Small intestine (tissue), 7 donors: ENCODE data around the gene PHYHIPL. TPM values are rescaled to one million over a fixed set of nuclear protein-coding genes. Genes with fewer than 3 reads are reported as not detected.

Experiments used
- DNase-seq, 2 donors: peaks; one replicate each; pipeline versions ENCODE4 v3.0.0 to v3.0.0-alpha.2; 2013
- FAIRE-seq: peaks from 2 replicates; lab custom pipeline; 2012; peaks lifted over from hg19 to GRCh38; lab: Jason Lieb, UNC
- H3K27ac ChIP-seq, 3 donors: one replicate each; pipeline ENCODE4 v1.5.1; 2013; ENCODE audit warnings: low read length in 2 of 3, mild to moderate bottlenecking in 2 of 3, control low read depth in 1 of 3, inconsistent platforms in 1 of 3, low read depth in 1 of 3, moderate library complexity in 1 of 3
- H3K27me3 ChIP-seq, 3 donors: one replicate each; pipeline ENCODE4 v1.6.1; 2013; ENCODE audit warnings: low read length in 3 of 3, inconsistent platforms in 1 of 3; ENCODE audit not compliant: control insufficient read depth in 3 of 3, insufficient read depth in 3 of 3
- H3K36me3 ChIP-seq, 3 donors: one replicate each; pipeline ENCODE4 v1.6.1; 2013; ENCODE audit warnings: low read length in 3 of 3, inconsistent platforms in 1 of 3, low read depth in 1 of 3, mild to moderate bottlenecking in 1 of 3, moderate library complexity in 1 of 3; ENCODE audit not compliant: control insufficient read depth in 3 of 3, insufficient read depth in 2 of 3
- H3K4me1 ChIP-seq, 3 donors: one replicate each; pipeline ENCODE4 v1.6.1; 2013; ENCODE audit warnings: low read length in 2 of 3, inconsistent platforms in 1 of 3, low read depth in 1 of 3, mild to moderate bottlenecking in 1 of 3, moderate library complexity in 1 of 3; ENCODE audit not compliant: control insufficient read depth in 3 of 3, insufficient read depth in 2 of 3
- H3K4me3 ChIP-seq, 3 donors: one replicate each; pipeline ENCODE4 v1.5.1; 2013; ENCODE audit warnings: low read length in 3 of 3, control low read depth in 1 of 3, inconsistent platforms in 1 of 3, low read depth in 1 of 3, mild to moderate bottlenecking in 1 of 3, moderate library complexity in 1 of 3
- H3K9me3 ChIP-seq, 2 donors: one replicate each; pipeline ENCODE4 v1.6.1; 2013; ENCODE audit warnings: low read depth in 1 of 2, low read length in 1 of 2; ENCODE audit not compliant: control insufficient read depth in 2 of 2, insufficient read depth in 1 of 2
- WGBS, 3 donors: extraction: QIAGEN DNeasy Blood & Tissue Kit; methylation state at CpG; one replicate each; pipeline ENCODE4 v1.1.7; 2013; 5-methylcytosine and 5-hydroxymethylcytosine counted together
- polyA plus RNA-seq, 4 donors: library from polyadenylated mRNA; stranded (reverse) in 3 of 4; unstranded in 1 of 4; fragments of 200-250 nt in 3 of 4; fragments of 120-200 nt in 1 of 4; gene quantifications; one replicate each; pipeline versions ENCODE4 v1.2.1 to v1.2.3, GENCODE V29; 2013
- donor health status: healthy with polysubstance abuse.
- donor health status: control.
- donor health status: control.
- donor health status: Bipolar disorder and iron deficiency.
- donor health status: healthy.

The PHYHIPL gene
- polyA plus RNA-seq, 4 donors = 7.0 to 19.7 (median 15.1) TPM

GRCh38 chr10:59135275-59135674, 41.2 kb upstream of the PHYHIPL start:
- no peak for FAIRE-seq
- peak; percentile 22 to 74 for DNase-seq
- WGBS, 3 donors = 41 to 58% (median 47%) methylated on average over 3 of the region's 3 CpGs
- Histone ChIP-seq H3K4me3 (no peak overlapping the region), H3K27me3 (no peaks in the 10 kb centered on the region), H3K27ac (no peak overlapping the region), H3K36me3 (no peaks in the 10 kb centered on the region), H3K9me3 (no peaks in the 10 kb centered on the region), H3K4me1 (peaks cover 0 to 3% (median 0%) of the 10 kb centered on the region in 3 donors)

DNA sequence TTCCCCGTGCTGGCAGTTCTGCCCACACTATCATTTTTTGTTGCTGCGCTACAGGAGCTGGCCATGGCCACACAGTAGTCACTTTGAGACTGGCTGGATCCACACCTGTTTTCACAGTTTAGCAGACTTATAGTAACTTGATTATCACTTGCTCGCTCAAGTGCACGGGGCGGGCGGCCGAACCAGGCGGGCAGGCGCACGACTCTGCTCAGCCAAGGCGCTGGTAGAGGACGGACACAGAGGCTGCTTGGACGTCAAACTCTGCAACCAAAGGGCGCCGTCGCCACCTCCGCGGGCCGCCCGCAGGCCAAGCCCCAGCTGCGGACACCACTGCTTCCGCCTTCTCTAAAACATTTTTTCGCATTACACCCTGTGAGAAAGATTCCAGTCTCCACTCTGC, 38.4 kb upstream of the PHYHIPL start:
- H3K27ac ChIP-seq = no peak overlapping the region
- WGBS, 3 donors = 92 to 97% (median 94%) methylated on average over 23 of the region's 23 CpGs

GRCh38 chr10:59143544-59143943, 32.9 kb upstream of the PHYHIPL start:
- no peak for DNase-seq
- no peak for FAIRE-seq
- Histone ChIP-seq H3K27me3 (no peaks in the 10 kb centered on the region), H3K27ac (no peak overlapping the region), H3K4me1 (peaks cover 0 to 4% (median 0%) of the 10 kb centered on the region in 3 donors), H3K4me3 (no peak overlapping the region), H3K9me3 (no peaks in the 10 kb centered on the region), H3K36me3 (no peaks in the 10 kb centered on the region)
- WGBS, 3 donors = 68 to 93% (median 73%) methylated on average over 1 of the region's 1 CpG

More for the DNA sequence above, 38.4 kb upstream of the PHYHIPL start:
- H3K9me3 ChIP-seq = no peaks in the 10 kb centered on the region
- H3K27me3 ChIP-seq = no peaks in the 10 kb centered on the region
- no peak overlapping the region for H3K4me3 ChIP-seq
- FAIRE-seq (no peak), DNase-seq (no peak)
- peaks cover 0 to 3% (median 0%) of the 10 kb centered on the region in 3 donors for H3K4me1 ChIP-seq
- no peaks in the 10 kb centered on the region for H3K36me3 ChIP-seq

GRCh38 chr10:59148701-59149100, 27.7 kb upstream of the PHYHIPL start:
- 8 to 41% (median 21%) methylated on average over 2 of the region's 2 CpGs for WGBS, 3 donors
- no peaks in the 10 kb centered on the region for H3K36me3 ChIP-seq
- no peak overlapping the region for H3K27ac ChIP-seq
- H3K4me3 ChIP-seq = no peak overlapping the region
- FAIRE-seq = peak; percentile 62
- peaks cover 0 to 5% (median 0%) of the 10 kb centered on the region in 3 donors for H3K4me1 ChIP-seq
- H3K27me3 ChIP-seq = no peaks in the 10 kb centered on the region
- peak; percentile 75 to 94 for DNase-seq
- no peaks in the 10 kb centered on the region for H3K9me3 ChIP-seq

DNA sequence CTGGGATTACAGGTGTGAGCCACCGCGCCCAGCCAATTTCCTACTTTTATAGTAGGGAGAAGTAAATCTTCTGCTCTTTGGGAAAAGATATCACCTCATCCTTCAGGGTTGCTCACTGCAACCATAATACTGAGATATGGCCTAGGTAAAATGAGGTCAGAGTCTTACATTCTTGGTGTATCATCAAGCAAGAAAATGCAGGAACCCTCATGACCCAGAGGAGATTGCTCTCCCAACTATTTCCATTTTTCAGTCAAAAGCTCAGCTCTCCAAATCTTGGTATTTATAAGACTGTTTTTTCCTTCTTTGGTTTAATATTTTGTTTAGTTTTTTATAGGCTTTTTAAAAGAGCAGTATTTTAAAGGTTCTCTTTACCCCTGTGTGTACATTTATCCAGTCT, 20.9 kb upstream of the PHYHIPL start:
- H3K9me3 ChIP-seq = no peaks in the 10 kb centered on the region
- H3K4me3 ChIP-seq = no peak overlapping the region
- no peaks in the 10 kb centered on the region for H3K4me1 ChIP-seq
- WGBS, 3 donors = 98 to 100% (median 100%) methylated on average over 2 of the region's 2 CpGs
- FAIRE-seq (no peak), DNase-seq (no peak)
- no peaks in the 10 kb centered on the region for H3K27me3 ChIP-seq
- no peak overlapping the region for H3K27ac ChIP-seq
- H3K36me3 ChIP-seq = no peaks in the 10 kb centered on the region

DNA sequence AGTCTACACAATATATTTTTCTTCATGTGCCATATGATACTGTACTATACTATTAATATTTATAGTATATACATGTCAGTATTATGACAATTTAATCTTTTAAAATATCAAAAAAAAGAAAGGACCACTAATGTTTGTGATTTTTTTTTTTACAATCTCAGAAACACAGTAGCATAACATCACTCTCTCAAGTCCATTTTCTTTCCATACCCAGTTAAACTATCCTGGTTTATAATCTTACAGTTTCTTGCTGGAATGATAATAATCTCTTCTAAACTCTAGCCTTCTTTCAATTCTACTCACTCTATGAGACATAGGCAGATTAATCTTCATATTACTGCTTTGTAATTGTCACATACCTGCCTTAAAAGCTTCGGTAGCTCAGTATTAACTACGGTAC, 8.9 kb upstream of the PHYHIPL start:
- H3K27me3 ChIP-seq = no peaks in the 10 kb centered on the region
- no peak overlapping the region for H3K27ac ChIP-seq
- FAIRE-seq (no peak), DNase-seq (no peak)
- H3K4me1 ChIP-seq = no peaks in the 10 kb centered on the region
- WGBS, 3 donors = 92 to 100% (median 96%) methylated on average over 2 of the region's 2 CpGs
- H3K9me3 ChIP-seq = no peaks in the 10 kb centered on the region
- no peaks in the 10 kb centered on the region for H3K36me3 ChIP-seq
- no peak overlapping the region for H3K4me3 ChIP-seq

- DNase-seq (no peak), FAIRE-seq (no peak)
- Histone ChIP-seq H3K4me3 (no peak overlapping the region), H3K4me1 (peaks cover 0 to 4% (median 4%) of the 10 kb centered on the region in 3 donors), H3K36me3 (no peaks in the 10 kb centered on the region), H3K9me3 (no peaks in the 10 kb centered on the region), H3K27ac (no peak overlapping the region), H3K27me3 (peaks cover 0 to 10% (median 3%) of the 10 kb centered on the region in 3 donors)
- 84 to 87% (median 84%) methylated on average over 5 of the region's 5 CpGs for WGBS, 3 donors
These were observed 3.9 kb upstream of the PHYHIPL start for GRCh38 chr10:59172567-59172966.

DNA sequence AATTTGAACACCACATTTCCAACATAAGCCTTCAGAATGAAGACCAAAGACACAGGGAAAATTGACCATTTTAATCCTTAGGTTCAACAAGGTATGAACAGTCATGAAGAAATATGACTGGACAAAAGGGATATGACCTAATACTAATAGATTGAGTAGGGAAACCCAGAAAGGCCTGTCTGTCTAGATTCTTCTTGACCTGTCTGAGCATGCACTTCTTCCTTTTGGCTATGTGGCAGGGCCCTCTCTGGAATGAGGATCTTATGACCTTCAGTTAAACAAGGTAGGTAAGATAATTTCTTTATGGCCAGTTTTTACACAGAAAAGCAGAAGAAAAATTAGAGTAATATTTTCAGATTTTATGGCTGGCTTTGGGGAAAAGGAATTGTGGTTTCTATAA, 3.0 kb upstream of the PHYHIPL start:
- peaks cover 0 to 4% (median 4%) of the 10 kb centered on the region in 3 donors for H3K4me1 ChIP-seq
- H3K27ac ChIP-seq = no peak overlapping the region
- FAIRE-seq = no peak
- peak in 1 of 2 donors; percentile 4 for DNase-seq
- no peaks in the 10 kb centered on the region for H3K36me3 ChIP-seq
- H3K27me3 ChIP-seq = peaks cover 0 to 10% (median 3%) of the 10 kb centered on the region in 3 donors
- H3K4me3 ChIP-seq = no peak overlapping the region
- H3K9me3 ChIP-seq = no peaks in the 10 kb centered on the region
